AG09319 (cell line): ENCODE measurements around the gene TPD52L1.

ENCODE experiments used
- DNase-seq: peaks from one replicate; pipeline ENCODE4 v3.0.0-alpha.2; 2010; ENCODE audit warnings: low read depth; ENCODE audit errors: extremely low read depth
- TF ChIP-seq, protein P1 (sequence below): IDR thresholded peaks from 2 replicates; pipeline ENCODE4 v1.5.1; 2011; ENCODE audit warnings: low read depth, mild to moderate bottlenecking, inconsistent platforms, low read length, moderate library complexity

TPD52L1 gene

DNA sequence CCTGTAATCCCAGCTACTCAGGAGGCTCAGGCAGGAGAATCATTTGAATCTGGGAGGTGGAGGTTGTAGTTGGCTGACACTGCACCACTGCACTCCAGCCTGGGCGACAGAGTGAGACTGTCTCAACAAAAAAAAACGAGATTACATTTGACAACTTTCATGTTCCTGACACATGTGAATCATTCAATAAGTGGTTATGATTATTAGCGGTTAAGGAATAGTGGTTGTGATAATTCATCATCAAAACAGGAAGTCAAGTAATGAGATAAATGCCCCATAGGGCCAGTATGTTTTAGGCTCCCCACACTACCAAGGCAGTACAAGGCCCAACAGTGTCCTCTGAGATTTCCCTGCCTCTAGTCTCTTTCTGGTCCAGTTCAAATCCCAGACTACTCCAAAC, 145.7 kb downstream of the TPD52L1 start:
- TF ChIP-seq, protein P1, sequence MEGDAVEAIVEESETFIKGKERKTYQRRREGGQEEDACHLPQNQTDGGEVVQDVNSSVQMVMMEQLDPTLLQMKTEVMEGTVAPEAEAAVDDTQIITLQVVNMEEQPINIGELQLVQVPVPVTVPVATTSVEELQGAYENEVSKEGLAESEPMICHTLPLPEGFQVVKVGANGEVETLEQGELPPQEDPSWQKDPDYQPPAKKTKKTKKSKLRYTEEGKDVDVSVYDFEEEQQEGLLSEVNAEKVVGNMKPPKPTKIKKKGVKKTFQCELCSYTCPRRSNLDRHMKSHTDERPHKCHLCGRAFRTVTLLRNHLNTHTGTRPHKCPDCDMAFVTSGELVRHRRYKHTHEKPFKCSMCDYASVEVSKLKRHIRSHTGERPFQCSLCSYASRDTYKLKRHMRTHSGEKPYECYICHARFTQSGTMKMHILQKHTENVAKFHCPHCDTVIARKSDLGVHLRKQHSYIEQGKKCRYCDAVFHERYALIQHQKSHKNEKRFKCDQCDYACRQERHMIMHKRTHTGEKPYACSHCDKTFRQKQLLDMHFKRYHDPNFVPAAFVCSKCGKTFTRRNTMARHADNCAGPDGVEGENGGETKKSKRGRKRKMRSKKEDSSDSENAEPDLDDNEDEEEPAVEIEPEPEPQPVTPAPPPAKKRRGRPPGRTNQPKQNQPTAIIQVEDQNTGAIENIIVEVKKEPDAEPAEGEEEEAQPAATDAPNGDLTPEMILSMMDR, result no peak
- DNase-seq, result no peak

DNA sequence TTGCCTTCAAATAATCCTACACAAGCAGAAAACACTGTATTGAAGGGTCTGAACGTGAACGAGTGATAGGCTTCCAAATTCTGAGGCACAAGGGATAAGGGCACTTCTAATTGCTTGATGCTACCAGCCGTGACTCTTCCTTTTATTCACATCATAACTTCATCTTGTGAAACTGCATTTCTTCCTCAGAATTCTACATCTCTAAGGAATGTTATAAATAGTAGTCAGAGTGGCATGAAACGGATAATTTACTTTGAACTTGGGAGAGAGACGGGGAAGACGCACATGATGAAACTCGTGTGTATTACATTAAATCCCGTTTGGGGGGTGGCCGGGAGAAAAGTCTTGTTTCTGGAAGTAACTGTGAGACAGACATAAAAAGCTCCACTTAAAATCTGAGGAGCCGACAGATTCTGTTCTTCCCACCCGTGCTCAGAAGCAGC, 147.4 kb downstream of the TPD52L1 start:
- TF ChIP-seq, protein P1, result no peak
- DNase-seq, result no peak

DNA sequence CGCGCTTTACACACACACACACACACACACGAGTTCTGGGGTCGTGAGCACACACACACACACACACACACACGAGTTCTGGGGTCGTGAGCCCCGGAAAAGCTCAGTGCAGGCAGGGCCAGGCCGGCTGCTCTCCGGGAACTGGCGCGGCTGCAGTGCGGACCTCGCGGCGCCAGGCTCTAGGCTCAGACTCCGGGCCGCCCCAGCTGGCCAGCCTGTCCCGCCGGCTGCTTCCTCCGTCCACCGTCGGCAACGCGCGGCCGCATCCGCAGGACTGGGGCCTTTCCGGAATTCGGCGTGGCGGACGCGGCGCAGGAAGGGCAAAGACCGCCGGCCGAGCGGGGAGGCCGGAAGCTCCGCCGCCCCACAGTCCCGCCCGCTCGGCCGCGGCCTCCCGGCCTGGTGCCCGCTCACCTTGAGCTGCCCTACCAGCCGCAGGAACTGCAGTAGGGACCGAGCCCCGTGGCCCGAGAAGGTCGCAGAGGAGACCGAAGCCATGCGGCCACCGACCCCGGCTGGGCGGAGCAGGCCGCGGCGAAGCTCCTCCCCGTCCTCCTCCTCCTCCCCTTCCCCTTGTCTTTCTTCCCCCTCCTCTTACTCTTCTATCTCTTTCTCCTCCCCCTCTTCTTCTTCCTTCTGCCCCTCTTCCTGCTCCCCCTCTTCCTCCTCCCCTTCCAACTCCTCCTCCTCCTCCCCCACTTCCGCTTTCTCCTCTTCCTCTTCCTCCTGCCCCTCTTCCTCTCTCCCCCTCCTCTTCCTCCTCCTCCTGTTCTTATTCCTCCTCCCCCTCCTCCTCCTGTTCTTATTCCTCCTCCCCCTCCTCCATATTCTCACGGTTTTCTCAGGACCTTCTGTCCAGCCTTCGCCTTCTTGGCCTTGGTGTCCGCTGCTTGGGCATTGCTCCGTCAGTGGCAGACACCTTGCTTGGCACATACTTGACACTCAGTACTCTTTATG, 148.1 kb downstream of the TPD52L1 start, which contains the start of gene HDDC2:
TSS of gene HDDC2 (minus strand) at position 533 of the 957 bp plus-strand sequence. CDS start at position 498, 35 bp downstream.
- no peak for DNase-seq
- TF ChIP-seq, protein P1, result no peak

DNA sequence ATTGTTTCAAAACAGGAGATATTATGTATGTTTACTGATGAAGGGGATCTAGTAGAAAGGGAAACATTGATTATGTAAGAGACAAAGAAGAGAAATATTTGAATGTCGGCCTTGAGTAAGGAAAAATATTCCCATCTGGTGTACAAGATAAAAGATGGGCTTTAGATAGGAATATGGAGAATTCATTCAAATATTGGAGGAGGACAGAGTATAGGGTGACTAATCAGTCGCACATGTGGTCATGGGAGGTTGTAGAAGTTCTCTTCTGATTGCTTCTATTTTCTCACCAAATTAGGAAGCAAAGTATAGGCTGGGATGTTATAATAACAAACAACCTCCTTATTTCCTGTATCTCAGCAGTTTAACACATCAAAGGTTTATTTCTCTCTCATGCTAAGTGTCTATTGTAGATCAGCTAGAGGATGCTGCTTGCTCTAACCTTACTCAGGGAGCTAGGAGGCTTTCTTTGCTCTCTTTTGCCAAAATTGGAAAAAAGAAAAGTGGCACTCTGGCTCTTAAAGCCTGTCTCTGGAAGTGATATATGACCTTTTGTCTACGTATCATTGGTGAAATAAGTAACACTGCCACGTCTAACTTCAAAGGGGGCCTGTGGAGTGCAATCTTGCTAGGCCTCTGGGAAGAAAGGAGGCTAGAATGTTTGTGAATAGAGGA, 149.4 kb downstream of the TPD52L1 start:
- TF ChIP-seq, protein P1, result no peak
- DNase-seq, result no peak

DNA sequence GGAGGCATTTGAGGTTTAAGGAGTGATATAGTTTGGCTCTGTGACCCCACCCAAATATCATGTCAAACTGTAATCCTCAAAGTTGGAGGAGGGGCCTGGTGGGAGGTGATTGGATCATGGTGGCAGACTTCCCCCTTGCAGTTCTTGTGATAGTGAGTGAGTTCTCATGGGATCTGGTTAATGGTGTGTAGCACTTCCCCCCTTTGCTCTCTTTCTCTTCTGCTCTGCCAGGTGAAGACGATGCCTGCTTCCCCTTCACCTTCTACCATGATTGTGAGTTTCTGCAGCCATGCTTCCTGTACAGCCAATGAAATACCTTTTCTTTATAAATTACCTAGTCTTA, 149.9 kb downstream of the TPD52L1 start:
- TF ChIP-seq, protein P1, result no peak
- DNase-seq, result no peak

DNA sequence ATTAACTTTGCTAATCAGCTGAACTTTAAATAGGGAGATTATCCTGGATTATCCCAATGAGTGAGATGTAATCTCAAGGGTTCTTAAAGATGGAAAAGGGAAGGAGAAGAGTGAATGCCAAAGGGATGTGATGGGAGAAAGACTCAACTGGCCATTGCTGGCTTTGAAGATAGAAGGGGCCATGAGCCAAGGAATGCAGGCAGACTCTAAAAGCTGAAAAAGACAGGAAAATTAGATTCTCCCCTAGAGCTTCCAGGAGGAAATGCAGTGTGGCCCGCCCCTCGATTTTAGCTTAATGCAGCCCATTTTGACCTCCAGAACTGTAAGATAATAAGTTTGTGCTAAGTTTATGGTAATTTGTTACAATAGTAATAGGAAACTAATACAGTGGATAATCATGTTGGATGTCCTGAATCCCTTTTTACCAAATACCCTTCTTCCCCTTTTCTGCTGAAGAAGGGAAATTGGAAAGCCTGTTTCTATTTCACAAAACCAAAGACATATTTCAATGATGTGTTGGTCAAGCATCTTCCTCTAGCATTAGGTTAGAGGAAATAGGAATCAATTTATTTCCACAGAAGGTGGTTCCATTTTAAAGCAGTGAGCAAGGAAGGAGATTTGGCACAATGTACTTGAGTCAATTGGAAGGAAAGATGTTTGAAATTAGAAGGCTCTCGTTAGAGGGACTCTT, 151.5 kb downstream of the TPD52L1 start:
- no peak for DNase-seq
- TF ChIP-seq, protein P1, result no peak
